Gastrocnemius medialis (tissue), 4 donors: ENCODE data around the gene KIAA0319L. TPM values are rescaled to one million over a fixed set of nuclear protein-coding genes. Genes with fewer than 3 reads are reported as not detected.

Experiments
- ATAC-seq, 2 donors: fragments of 150-250 bp; one replicate each; pipeline ENCODE4 v1.9.1; 2016
- DNase-seq, 2 donors: peaks; one replicate each; pipeline ENCODE4 v3.0.0-alpha.2; 2019
- H3K27ac ChIP-seq, 4 donors: fragments of 200-600 bp; sonication (generic); 1 replicate in 1 of 4; 2 replicates in 3 of 4; pipeline ENCODE4 v1.5.1; 2016 to 2018; ENCODE audit warnings: mild to moderate bottlenecking in 2 of 4, moderate library complexity in 1 of 4
- H3K27me3 ChIP-seq, 3 donors: fragments of 200-600 bp; sonication (generic) in 2 of 3; 1 replicate in 1 of 3; 2 replicates in 2 of 3; pipeline versions ENCODE4 v1.5.1 to v1.6.0; 2016 to 2019; ENCODE audit warnings: mild to moderate bottlenecking in 1 of 3, moderate library complexity in 1 of 3
- H3K36me3 ChIP-seq, 2 donors: fragments of 200-600 bp; sonication (generic) in 1 of 2; one replicate each; pipeline ENCODE4 v1.5.1; 2017 to 2018
- H3K4me1 ChIP-seq, 2 donors: fragments of 200-600 bp; sonication (generic) in 1 of 2; one replicate each; pipeline ENCODE4 v1.5.1; 2016 to 2017; ENCODE audit warnings: mild to moderate bottlenecking in 2 of 2
- H3K4me3 ChIP-seq, 4 donors: fragments of 200-600 bp; sonication (generic) in 3 of 4; 1 replicate in 1 of 4; 2 replicates in 3 of 4; pipeline ENCODE4 v1.5.1; 2016 to 2019; ENCODE audit warnings: mild to moderate bottlenecking in 2 of 4
- H3K9me3 ChIP-seq, 3 donors: fragments of 200-600 bp; sonication (generic) in 2 of 3; 1 replicate in 1 of 3; 2 replicates in 2 of 3; pipeline ENCODE4 v1.5.1; 2016 to 2019
- POLR2A ChIP-seq, 2 donors: fragments of 450-650 bp; IDR thresholded peaks; one replicate each; pipeline ENCODE4 v1.6.1; 2017; ENCODE audit warnings: antibody characterized with exemption in 2 of 2, mild to moderate bottlenecking in 2 of 2, moderate library complexity in 2 of 2
- in situ Hi-C, 4 donors: fragments of 200-750 bp; cut with MboI; loops; one replicate each; pipeline versions ENCODE4 v1.15.0 to v1.8.0; 2017; ENCODE audit warnings: low sequenced_read_pairs in 4 of 4
- intact Hi-C: fragments of 100-400 bp; cut with DNase I; formaldehyde crosslinking; loops from one replicate; pipeline ENCODE4 v1.15.1; 2023; ENCODE audit warnings: low total_unique reads
- total RNA-seq, 4 donors: library from RNA; depleted of rRNA; stranded (reverse); fragments of >200 nt; gene quantifications; one replicate each; pipeline versions ENCODE4 v1.1.0 to v1.2.3, GENCODE V29; 2016
- TF ChIP-seq, protein P1 (sequence below), 5 experiments: fragments of 450-650 bp in 3 of 5; fragments of 200-600 bp in 2 of 5; sonication (generic) in 2 of 5; IDR thresholded peaks in 4 of 5; conservative IDR thresholded peaks in 1 of 5; 1 replicate in 4 of 5; 2 replicates in 1 of 5; pipeline ENCODE4 v1.5.1; 2016 to 2019; ENCODE audit warnings: antibody characterized with exemption in 5 of 5, mild to moderate bottlenecking in 3 of 5, moderate library complexity in 3 of 5

KIAA0319L gene
- total RNA-seq, 4 donors from 2014 or later, result 44.4 to 85.0 (median 69.2) TPM

DNA sequence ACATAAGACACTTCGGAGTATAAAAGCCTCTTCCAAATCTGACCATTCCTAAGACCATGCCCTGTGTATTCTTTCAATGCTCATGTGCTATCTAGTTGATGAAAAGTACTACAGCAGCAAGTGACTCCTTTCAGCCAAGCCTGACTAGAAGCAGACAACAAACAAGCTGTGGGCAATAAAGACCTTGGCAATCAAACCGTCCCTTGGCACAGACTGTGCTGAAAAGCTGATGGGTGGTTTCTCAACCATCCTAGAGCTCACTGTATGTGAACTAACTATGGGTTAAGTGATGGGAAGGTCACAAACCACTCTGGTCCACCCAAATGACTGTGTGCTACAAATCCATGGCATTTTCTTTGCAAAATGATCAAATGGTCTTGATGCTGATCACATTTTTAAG, 94.0 kb downstream of the KIAA0319L start:
- intact Hi-C loops (no loop called here), in situ Hi-C loops (loop anchor here in 1 of 4 donors (25.0 kb wide), 1 partner anchor 274 kb away; no protein-coding TSS in a partner anchor)
- Histone ChIP-seq H3K4me3 (no peak overlapping the region), H3K36me3 (peaks cover 0 to 40% of the 10 kb centered on the region in 2 donors), H3K9me3 (no peaks in the 10 kb centered on the region), H3K27ac (no peak overlapping the region), H3K27me3 (no peaks in the 10 kb centered on the region), H3K4me1 (no peaks in the 10 kb centered on the region)
- DNase-seq (no peak), ATAC-seq (no peak)
- TF ChIP-seq, protein P1, sequence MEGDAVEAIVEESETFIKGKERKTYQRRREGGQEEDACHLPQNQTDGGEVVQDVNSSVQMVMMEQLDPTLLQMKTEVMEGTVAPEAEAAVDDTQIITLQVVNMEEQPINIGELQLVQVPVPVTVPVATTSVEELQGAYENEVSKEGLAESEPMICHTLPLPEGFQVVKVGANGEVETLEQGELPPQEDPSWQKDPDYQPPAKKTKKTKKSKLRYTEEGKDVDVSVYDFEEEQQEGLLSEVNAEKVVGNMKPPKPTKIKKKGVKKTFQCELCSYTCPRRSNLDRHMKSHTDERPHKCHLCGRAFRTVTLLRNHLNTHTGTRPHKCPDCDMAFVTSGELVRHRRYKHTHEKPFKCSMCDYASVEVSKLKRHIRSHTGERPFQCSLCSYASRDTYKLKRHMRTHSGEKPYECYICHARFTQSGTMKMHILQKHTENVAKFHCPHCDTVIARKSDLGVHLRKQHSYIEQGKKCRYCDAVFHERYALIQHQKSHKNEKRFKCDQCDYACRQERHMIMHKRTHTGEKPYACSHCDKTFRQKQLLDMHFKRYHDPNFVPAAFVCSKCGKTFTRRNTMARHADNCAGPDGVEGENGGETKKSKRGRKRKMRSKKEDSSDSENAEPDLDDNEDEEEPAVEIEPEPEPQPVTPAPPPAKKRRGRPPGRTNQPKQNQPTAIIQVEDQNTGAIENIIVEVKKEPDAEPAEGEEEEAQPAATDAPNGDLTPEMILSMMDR (IDR thresholded peaks at IDR 0.05 in 4 of 5, conservative IDR thresholded peaks at IDR 0.05 in 1 of 5), result no peak

DNA sequence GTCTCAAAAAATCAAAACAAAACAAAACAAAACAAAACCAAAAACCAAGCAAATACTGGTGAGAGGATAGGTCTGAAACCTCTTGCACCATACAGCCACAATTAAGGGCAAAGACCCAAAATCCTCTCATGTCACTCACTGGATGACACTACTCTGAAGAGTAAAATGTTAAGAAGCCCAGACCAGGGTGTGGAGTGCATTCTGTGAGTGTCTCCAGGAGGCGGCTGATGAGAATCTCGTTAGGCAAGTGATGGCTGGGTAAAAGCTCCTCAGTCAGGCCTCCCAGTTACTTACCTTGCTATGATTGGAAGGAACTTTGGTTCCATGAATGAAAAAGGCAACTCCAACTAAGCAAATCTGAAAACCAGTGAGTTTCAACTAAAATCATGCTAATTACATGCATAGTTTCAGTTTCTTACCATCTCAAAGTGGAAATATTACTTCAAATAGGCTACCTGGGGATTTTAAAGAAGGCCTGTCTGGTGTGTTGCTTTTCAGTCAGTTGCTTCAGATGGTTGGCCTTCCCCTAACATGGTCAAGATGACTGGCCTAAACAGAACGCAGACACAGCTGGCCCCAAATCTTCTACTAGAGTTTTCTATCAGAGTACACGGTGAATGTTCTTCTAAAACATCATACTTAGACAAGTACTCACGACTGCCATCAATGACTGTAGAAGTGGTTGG, 95.1 kb downstream of the KIAA0319L start:
- Histone ChIP-seq H3K36me3 (peaks cover 0 to 40% of the 10 kb centered on the region in 2 donors), H3K4me1 (no peaks in the 10 kb centered on the region), H3K9me3 (no peaks in the 10 kb centered on the region), H3K4me3 (no peak overlapping the region), H3K27ac (no peak overlapping the region), H3K27me3 (no peaks in the 10 kb centered on the region)
- in situ Hi-C loops, result loop anchor here in 1 of 4 donors (25.0 kb wide), 1 partner anchor 275 kb away; no protein-coding TSS in a partner anchor
- ATAC-seq (no peak), DNase-seq (no peak)
- TF ChIP-seq, protein P1 (IDR thresholded peaks at IDR 0.05 in 4 of 5, conservative IDR thresholded peaks at IDR 0.05 in 1 of 5), result no peak
- TF ChIP-seq POLR2A (IDR thresholded peaks at IDR 0.05), result no peak
- intact Hi-C loops, result no loop called here

DNA sequence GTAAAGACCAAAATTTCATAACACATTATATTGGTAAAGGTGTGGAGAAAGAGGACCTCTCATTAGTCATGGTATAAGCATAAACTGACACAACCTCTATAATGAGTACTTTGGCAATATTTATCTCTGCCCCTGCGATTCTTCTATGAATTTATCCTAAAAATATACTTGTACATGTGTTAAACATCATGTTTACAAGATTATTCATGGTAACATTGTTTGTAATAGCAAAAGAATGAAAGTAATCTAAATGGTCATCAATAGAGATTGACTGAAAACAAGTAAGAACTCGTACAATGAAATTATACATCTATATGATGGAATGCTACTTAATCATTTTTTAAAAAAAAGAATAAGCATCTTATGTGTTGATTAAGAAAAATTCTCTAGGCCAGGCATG, 96.4 kb downstream of the KIAA0319L start:
- no peak overlapping the region for H3K27ac ChIP-seq
- in situ Hi-C loops, result loop anchor here in 1 of 4 donors (25.0 kb wide), 1 partner anchor 277 kb away; no protein-coding TSS in a partner anchor
- H3K4me3 ChIP-seq, result no peak overlapping the region
- peaks cover 0 to 35% of the 10 kb centered on the region in 2 donors for H3K36me3 ChIP-seq
- ATAC-seq (no peak), DNase-seq (no peak)
- no peaks in the 10 kb centered on the region for H3K27me3 ChIP-seq
- H3K4me1 ChIP-seq, result no peaks in the 10 kb centered on the region
- TF ChIP-seq, protein P1 (IDR thresholded peaks at IDR 0.05 in 4 of 5, conservative IDR thresholded peaks at IDR 0.05 in 1 of 5), result no peak
- no peak for TF ChIP-seq POLR2A (IDR thresholded peaks at IDR 0.05)
- intact Hi-C loops, result no loop called here
- no peaks in the 10 kb centered on the region for H3K9me3 ChIP-seq

DNA sequence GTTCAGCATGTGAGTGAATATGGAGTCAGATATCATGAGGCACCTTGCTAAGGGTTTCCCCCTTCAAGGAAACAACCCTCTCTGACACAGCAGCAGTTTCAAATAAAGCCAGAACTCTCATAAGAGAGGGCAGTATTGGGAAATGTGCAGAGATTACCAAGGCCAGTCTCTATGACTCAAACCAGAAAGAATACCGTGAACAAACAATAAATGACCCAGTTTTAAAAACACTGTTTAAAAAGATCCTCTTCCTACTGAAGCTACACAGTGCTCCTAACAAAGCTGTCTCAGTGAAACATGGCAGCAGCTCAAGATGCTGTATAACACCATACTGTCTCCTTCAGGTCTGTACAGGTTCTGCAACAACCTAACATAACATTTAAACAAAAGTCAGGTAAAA, 102.6 kb downstream of the KIAA0319L start:
- in situ Hi-C loops, result loop anchor here in 3 of 4 donors (5.0 to 25.0 kb wide), 3 partner anchors 108 to 283 kb away; no protein-coding TSS in a partner anchor

More for the DNA sequence above, 102.6 kb downstream of the KIAA0319L start:
- H3K4me1 ChIP-seq, result peaks cover 8 to 9% of the 10 kb centered on the region in 2 donors
- H3K9me3 ChIP-seq, result no peaks in the 10 kb centered on the region
- no peak overlapping the region for H3K4me3 ChIP-seq
- ATAC-seq (no peak), DNase-seq (no peak)
- H3K36me3 ChIP-seq, result peaks cover 0 to 23% of the 10 kb centered on the region in 2 donors
- no peak overlapping the region for H3K27ac ChIP-seq
- intact Hi-C loops, result no loop called here
- no peaks in the 10 kb centered on the region for H3K27me3 ChIP-seq
- TF ChIP-seq POLR2A (IDR thresholded peaks at IDR 0.05), result no peak
- TF ChIP-seq, protein P1 (IDR thresholded peaks at IDR 0.05 in 4 of 5, conservative IDR thresholded peaks at IDR 0.05 in 1 of 5), result no peak
